ENCODE results near the gene TSPAN1.

TSPAN1 gene

GRCh38 chr1:46174448-46175231 is at the start of gene TSPAN1:
TSS of gene TSPAN1 (plus strand) at chr1:46175087. CDS start at chr1:46181108, 6,021 bp downstream.
- DNase-seq (ENCODE audit: low read depth, low spot score) = no peak

- no peak for DNase-seq (ENCODE audit: low read depth, low spot score)
Observed at GRCh38 chr1:46128344-46128743, 46.5 kb upstream of the TSPAN1 start.

GRCh38 chr1:46130121-46130520 is 44.8 kb upstream of the TSPAN1 start:
- no peak for DNase-seq (ENCODE audit: low read depth, low spot score)

- DNase-seq (ENCODE audit: low read depth, low spot score) = no peak
Observed at GRCh38 chr1:46130606-46131005, 44.3 kb upstream of the TSPAN1 start.

GRCh38 chr1:46131093-46131492 is 43.8 kb upstream of the TSPAN1 start:
- DNase-seq (ENCODE audit: low read depth, low spot score) = no peak

GRCh38 chr1:46131712-46132528 is 43.0 kb upstream of the TSPAN1 start:
- no peak for DNase-seq (ENCODE audit: low read depth, low spot score)

- peak; percentile 97 for DNase-seq (ENCODE audit: low read depth, low spot score)
Observed at GRCh38 chr1:46132529-46133180, 42.2 kb upstream of the TSPAN1 start, which contains the start of gene PIK3R3. TSS of gene PIK3R3 (minus strand) at chr1:46132629. CDS start at chr1:46131952, 677 bp downstream.

- DNase-seq (ENCODE audit: low read depth, low spot score) = no peak
Observed at GRCh38 chr1:46133181-46133658, 41.7 kb upstream of the TSPAN1 start.

- DNase-seq (ENCODE audit: low read depth, low spot score) = no peak
Observed at GRCh38 chr1:46133781-46134350, 41.0 kb upstream of the TSPAN1 start.

- DNase-seq (ENCODE audit: low read depth, low spot score) = no peak
Observed at GRCh38 chr1:46134660-46135331, 40.1 kb upstream of the TSPAN1 start.

- no peak for DNase-seq (ENCODE audit: low read depth, low spot score)
Observed at GRCh38 chr1:46136711-46137110, 38.2 kb upstream of the TSPAN1 start.

GRCh38 chr1:46137916-46138315 is 37.0 kb upstream of the TSPAN1 start:
- DNase-seq (ENCODE audit: low read depth, low spot score) = peak; percentile 58

GRCh38 chr1:46148318-46148717 is 26.6 kb upstream of the TSPAN1 start:
- no peak for DNase-seq (ENCODE audit: low read depth, low spot score)

- DNase-seq (ENCODE audit: low read depth, low spot score) = no peak
Observed at GRCh38 chr1:46150085-46150484, 24.8 kb upstream of the TSPAN1 start.

GRCh38 chr1:46152016-46152415 is 22.9 kb upstream of the TSPAN1 start:
- no peak for DNase-seq (ENCODE audit: low read depth, low spot score)

GRCh38 chr1:46153228-46153627 is 21.7 kb upstream of the TSPAN1 start:
- DNase-seq (ENCODE audit: low read depth, low spot score) = no peak

- no peak for DNase-seq (ENCODE audit: low read depth, low spot score)
Observed at GRCh38 chr1:46153732-46154131, 21.2 kb upstream of the TSPAN1 start.

GRCh38 chr1:46157916-46158311 is 17.0 kb upstream of the TSPAN1 start:
- no peak for DNase-seq (ENCODE audit: low read depth, low spot score)

- no peak for DNase-seq (ENCODE audit: low read depth, low spot score)
Observed at GRCh38 chr1:46158312-46159281, 16.3 kb upstream of the TSPAN1 start.

GRCh38 chr1:46159516-46159915 is 15.4 kb upstream of the TSPAN1 start:
- no peak for DNase-seq (ENCODE audit: low read depth, low spot score)

Measured in brain pericyte (primary cell).